ENCODE measurements around the gene KLHL22.
"Not testable (repeated sequence)": the region's sequence is repeated elsewhere in the genome, so short reads cannot be mapped to it uniquely, and the experiment has no call there.

The KLHL22 gene, protein sequence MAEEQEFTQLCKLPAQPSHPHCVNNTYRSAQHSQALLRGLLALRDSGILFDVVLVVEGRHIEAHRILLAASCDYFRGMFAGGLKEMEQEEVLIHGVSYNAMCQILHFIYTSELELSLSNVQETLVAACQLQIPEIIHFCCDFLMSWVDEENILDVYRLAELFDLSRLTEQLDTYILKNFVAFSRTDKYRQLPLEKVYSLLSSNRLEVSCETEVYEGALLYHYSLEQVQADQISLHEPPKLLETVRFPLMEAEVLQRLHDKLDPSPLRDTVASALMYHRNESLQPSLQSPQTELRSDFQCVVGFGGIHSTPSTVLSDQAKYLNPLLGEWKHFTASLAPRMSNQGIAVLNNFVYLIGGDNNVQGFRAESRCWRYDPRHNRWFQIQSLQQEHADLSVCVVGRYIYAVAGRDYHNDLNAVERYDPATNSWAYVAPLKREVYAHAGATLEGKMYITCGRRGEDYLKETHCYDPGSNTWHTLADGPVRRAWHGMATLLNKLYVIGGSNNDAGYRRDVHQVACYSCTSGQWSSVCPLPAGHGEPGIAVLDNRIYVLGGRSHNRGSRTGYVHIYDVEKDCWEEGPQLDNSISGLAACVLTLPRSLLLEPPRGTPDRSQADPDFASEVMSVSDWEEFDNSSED

DNA sequence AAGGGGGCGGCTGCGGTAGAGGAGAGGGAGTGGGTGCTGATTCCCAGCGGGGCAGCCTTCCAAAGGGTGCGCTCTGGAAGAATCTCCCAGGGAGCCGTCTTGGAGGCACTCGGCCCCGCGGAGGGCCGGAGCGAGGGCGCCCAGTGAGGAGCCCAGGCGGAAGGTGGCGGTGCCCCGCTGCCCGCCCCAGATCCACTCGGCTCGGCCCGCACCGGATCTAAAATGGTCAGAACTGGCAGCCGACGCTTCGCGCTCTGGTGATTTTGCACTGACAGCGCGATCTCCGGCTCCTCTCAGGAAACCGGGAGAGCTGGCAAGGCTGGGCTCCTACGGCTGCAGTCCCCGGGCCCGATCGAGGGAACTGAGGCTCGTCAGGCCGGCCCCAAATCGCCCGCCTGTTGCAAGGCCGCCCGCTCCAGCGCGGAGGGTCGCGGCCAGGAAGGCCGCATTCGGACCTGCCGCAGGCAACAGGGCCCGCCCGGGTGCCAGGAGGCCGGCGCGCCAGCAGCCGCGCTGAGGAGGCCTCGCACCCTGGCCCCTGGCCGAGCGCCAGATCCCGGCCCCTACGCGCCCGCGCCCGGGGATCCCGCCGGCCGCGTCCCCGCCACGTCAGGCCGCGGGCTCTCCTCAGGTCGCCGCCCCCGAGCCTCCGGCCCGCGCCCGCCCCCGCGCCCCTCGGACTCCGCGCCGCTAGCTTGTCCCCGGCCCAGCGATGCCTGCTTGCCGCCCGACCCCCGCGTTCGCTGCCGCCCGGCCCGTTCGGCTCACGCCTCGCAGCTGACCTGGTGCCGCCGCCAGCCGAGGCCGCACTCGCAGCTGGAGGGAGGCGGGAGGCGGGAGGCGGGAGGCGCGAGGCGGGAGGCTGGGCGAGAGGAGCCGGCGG is at the start of gene KLHL22:
Gene KLHL22, minus strand, starts transcription at position 818 of the 883 bp plus-strand sequence. CDS start 6,584 bp downstream, outside the sequence.
- DNase-seq (ENCODE audit: low read depth in 3 of 3): peak in 1 of 3 experiments; percentile 24

DNA sequence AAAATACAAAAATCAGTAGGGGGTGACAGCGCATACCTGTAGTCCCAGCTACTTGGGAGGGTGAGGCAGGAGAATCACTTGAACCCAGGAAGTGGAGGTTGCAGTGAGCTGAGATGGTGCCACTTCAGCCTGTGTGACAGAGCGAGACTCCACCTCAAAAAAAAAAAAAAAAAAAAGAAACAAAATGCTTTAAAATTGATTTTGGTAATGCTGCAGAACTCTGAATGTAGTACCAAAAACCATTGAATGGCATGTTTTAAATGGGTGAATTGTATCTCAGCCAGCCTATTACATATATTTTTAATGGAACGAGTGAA is 49.7 kb upstream of the KLHL22 start:
- not testable (repeated sequence) for DNase-seq (ENCODE audit: low read depth in 3 of 3)

DNA sequence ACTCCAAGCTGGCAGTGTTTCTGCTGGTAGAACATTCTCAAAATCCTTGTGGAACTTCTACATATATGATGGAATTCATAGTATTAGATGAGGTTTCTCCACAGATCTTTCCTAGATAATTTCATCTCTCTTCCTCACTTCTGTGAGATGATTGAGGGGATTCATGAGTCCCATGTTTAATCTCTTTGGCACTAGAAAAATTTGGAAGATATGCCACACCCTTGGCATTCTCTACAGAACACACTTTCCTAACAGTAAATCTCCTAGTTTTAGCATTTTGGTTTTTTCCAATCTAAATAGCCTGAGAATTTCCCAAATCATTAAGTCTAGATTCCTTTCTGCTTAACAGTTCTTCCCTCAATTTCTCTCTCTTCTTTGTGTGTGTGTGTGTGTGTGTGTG is 47.1 kb upstream of the KLHL22 start:
- DNase-seq (ENCODE audit: low read depth in 3 of 3): no peak

DNA sequence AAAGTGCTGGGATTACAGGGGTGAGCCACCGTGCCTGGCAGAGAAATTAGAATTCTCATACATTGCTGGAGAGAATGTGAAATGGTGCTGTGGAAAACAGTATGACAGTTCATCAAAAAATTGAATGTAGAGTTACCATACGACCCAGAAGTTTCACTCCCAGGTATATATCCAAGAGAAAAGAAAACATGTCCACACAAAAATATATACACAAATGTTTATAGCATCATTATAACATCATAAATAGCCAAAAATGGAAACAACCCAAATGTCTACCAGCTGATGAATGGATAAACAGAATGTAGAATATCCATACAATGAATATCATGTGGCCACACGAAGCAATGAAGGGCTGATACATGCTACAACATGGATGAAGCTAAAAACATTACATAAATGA is 46.5 kb upstream of the KLHL22 start:
- no peak for DNase-seq (ENCODE audit: low read depth in 3 of 3)

DNA sequence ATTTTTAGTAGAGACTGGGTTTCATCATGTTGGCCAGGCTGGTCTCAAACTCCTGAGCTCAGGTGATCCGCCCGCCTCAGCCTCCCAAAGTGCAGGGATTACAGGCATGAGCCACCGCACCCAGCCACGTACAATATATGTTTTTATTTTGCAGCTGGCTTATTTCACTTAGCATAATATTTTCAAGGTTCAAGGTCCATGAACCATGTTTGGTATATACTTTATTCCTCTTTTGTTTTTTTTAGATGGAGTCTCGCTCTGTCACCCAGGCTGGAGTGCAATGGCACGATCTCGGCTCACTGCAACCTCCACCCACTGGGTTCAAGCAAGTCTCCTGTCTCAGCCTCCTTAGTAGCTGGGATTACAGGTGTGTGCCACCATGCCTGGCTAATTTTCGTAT is 43.3 kb upstream of the KLHL22 start:
- DNase-seq (ENCODE audit: low read depth in 3 of 3): not testable (repeated sequence)

DNA sequence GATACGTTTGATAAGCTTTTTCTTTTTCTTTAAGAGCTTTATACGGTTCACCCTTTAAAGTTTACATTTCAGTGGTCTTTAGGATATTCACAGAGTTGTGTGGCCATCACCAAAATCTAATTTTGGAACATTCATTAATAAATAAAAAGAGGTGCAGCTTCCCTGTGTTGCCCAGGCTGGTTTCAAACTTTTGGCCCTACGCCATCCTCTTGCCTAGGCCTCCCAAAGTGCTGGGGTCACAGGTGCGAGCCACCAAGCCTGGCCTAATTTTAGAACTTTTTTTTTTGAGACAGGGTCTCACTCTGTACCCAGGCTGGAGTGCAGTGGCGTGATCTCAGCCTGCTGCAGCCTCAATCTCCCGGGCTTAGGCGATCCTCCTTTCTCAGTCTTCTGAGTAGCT is 42.4 kb upstream of the KLHL22 start:
- no peak for DNase-seq (ENCODE audit: low read depth in 3 of 3)

DNA sequence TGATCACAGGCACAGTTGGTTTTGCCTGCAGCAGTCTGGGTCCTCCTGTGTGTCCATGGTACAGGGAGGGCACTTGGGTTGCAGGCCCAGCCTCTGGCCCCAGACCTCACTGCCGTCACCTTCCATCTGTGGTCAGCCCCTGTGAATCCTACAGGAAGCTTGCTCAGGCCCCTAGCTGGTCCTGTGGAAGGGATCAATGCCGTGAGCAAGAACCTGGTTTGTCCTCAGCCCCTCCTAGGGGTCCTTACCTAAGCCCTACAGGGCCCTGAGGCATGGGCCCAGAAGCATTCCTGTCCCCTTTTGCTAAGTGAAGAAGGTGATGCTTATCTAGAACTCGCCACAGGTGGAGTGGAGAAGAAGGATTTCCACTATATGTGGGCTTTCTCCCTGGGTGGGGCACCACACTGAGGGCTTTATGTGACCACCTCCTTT is 41.7 kb upstream of the KLHL22 start:
- DNase-seq (ENCODE audit: low read depth in 3 of 3): no peak

DNA sequence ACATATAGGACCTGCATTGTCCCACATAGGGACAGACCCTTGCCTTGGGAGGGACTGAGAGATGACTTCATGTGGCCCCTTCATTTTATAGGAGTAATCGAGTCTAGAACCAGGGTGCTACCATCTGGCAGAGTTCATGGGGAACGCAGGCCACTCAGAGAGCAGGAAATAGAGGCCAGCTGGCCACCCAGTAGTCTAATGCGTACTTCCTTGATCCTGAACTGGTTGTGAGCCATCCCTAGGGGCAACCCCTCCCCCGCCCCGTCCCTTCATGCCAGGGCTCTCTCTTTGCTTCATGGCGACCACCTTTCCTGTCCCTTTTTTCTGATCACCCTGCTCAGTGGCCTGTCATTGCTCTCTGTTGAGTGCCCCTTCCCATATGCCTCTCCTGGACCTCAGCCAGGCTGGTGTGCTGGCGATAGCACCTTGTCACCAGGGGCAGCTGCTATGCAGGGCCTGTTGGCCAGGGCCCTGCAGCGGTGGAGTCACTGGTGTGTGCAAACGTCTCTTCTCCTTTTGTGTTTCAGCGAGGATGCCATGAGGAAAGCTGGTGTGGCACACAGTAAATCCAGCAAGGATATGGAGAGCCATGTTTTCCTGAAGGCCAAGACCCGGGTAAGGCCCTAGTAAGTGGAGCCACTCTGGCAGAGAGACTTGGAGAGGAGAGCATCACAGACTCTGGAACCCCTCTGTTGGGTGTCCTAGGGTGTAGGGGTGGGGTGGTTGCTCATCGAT is 41.2 kb upstream of the KLHL22 start:
- no peak for DNase-seq (ENCODE audit: low read depth in 3 of 3)

DNA sequence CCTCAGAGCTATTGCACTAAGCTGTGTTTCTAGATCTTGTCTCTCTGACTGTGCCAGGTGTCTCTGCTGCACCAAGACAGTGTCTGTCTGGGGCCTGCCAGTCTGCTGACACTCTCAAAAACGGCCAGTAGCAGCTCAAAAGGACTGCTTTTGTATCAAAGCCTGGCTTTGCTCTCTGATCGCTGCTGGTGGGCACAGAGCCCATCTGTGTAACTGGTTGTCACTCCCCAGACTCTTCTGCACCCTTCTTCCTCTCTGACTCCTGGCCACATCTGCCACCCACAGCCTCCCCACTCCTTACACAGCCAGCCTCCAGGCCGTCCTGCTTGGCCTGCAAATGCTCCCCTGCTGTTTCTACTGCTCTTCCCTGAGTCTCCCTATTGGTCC is 38.3 kb upstream of the KLHL22 start:
- no peak for DNase-seq (ENCODE audit: low read depth in 3 of 3)

DNA sequence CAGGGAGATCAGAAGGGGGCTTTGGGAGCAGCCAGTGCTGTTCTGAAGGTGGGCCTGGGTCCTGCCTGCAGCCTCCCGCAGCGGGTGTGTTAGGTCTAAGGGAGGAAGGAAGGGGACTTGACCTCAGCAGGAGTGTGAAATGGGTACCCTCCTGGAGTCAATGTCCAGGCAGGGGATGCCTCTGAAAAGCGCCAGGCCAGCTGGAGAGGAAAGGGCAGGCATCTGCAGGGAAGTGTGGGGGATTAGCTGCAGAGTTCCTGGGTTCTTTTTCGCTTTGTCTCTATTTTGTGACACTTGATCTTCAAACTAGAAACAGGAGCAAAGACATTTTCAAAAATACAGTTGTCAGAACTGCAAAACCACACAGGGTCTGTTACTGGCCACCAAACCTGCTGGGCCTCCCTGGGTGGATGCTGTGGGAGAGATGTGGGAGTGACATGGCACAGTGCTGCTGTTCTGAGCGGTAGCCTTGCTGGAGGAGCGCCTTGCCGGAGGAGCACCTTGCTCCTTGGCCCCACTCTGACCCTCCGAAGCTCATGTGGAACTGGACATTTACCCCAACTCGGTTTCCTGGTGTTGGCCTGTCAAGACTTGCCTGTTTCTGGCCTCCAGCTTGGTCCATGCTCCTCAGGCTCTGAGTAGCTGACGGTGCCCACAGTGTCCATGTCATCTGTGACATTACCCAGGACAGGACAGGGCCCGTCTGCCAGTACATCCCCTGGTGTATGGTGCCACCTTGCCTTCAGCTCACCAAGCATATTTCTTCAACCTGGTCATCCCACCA is 37.7 kb upstream of the KLHL22 start:
- no peak for DNase-seq (ENCODE audit: low read depth in 3 of 3)

DNA sequence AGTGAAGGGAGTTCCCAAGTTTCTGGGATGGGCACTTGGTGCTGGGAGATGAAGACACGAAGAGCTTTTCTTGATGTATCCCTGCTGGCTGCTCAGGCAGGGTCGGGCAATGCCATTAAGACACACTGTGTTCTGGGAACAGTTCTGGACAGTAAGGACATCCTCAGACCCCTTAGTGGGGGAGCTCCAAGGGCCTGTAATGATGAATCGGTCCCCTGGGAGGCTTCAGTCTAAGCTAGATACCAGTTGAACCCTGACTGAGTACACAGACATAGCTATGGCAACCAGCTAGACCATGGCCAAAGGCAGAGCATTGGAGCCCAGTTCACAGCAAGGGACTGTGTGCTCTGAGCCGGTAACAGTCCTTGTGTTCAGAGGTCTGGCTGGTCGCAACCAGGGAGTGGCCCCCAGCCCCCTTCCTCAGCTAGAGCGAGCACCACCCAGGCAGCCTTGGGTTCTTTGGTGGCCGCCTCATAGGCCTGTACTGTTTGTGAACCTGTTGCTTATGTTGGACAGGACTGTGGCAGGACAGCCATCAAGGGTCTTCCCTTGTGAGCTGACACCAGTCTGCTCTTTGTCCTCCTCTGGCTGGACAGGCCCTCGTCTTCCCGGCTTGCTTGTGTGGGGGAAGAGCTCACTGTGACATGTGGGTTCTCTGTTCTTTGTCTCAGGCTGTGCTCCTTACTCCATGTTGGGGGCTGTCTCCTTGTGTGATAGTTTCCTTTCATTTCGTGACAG is 36.8 kb upstream of the KLHL22 start:
- no peak for DNase-seq (ENCODE audit: low read depth in 3 of 3)

DNA sequence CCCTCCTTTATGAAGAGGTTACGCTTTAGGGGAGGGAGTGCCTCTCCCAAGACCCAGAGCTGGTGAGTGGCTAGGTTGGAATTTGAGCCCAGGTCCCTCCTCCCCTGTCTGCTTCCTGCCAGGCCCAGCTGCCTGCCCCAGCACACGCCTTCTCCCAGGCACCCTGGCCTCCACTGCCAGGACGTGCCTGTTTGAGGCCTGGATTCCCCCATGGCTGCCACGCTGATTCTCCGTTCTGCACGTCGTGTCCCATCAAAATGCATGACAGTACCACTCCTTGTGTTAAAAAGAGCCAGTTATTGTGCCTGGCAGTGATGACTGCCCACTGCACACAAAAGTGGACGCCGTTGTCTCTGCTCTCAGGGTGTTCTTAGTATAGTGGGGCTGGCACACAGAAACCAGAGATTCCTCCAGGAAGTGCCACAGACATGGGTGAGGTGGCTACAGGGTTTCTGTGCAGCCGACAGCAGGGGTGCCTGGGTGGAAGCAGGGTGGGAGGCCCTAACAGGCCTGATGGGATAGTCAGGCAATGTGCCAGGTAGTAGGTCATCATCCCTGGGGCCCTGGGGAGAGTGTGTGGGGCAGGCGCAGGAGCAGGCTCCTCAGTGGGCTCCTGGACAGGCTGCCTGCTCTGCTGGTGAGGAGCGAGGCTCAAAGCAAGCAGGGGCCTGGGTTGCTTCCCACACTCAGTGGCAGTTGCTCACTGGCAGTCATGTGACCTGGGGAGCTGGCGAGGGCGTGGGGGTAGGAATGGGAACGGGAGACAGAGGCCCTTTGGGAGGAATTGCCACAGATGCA is 36.0 kb upstream of the KLHL22 start:
- no peak for DNase-seq (ENCODE audit: low read depth in 3 of 3)

DNA sequence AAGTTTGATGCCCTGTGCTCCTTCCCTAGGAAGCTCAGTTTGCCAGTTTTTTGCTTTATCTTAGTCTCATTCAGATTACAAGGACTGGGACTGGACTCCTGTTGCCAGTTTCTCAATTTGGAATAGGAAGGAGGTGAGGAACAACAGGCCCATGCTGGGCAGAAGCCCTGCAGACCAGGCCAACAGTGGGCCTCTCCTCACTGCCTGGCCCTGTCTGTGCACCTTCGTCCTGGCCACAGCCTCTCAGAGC is 35.5 kb upstream of the KLHL22 start:
- DNase-seq (ENCODE audit: low read depth in 3 of 3): no peak

DNA sequence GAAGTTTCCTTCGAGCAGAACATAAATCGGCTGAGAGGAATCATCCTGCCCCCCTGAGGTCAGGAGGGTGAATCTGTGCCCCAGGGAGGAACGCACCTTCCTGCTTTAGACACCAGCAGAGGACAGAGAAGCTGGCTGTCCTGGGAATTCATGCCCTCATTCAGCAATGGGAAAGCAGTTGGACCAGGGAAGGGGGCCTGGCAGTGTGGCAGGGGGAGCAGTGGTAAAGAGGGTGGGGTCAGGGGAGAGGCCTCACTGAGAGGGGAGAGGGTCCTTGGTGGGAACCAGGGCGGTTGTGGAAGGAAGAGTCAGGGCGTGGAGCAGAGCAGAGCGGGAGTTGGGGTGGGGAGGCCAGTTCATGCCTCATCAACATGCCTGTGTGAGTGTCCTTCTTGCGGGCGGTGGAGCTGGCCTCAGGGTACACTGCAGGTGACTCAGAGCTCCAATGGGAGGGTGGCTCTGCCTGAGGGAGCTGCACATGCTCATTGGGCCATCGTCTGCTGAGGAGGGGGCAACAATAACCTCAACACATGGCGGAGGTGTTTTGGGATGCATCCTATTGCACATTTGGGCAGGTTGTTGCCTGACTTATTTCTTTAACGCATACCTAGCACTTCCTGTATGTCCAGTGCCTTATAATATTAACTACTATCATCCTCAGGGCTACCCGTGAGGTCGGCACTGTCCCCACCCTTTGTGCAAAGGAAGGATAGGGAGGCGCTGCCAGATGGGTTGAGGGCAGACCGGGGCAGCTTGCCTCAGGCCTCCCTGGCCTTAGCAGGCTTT is 35.0 kb upstream of the KLHL22 start:
- no peak for DNase-seq (ENCODE audit: low read depth in 3 of 3)

DNA sequence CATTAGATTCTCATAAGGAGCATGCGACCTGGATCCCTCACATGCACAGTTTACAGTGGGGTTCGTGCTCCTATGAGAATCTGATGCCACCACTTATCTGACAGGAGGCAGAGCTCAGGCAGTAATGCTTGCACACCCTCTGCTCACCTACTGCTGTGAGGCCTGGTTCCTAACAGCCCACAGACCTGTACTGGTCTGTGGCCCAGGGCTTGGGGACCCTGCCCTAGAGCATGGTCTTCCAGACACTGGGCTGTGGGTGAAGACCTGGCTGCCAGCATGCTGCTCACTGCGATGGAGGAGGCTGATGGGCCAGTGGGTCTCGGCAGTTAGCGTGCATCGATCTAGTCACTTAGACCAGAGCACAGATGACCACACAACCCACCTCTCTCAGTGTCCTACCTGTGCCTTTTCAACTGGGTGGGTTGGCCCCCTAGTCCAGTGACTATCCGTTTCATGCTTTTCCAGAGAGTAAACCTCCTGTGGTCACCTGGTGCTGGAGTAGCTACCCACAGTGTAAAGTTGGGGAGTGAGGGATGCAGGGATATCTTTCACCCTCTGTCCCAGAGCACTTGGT is 32.9 kb upstream of the KLHL22 start:
- no peak for DNase-seq (ENCODE audit: low read depth in 3 of 3)

DNA sequence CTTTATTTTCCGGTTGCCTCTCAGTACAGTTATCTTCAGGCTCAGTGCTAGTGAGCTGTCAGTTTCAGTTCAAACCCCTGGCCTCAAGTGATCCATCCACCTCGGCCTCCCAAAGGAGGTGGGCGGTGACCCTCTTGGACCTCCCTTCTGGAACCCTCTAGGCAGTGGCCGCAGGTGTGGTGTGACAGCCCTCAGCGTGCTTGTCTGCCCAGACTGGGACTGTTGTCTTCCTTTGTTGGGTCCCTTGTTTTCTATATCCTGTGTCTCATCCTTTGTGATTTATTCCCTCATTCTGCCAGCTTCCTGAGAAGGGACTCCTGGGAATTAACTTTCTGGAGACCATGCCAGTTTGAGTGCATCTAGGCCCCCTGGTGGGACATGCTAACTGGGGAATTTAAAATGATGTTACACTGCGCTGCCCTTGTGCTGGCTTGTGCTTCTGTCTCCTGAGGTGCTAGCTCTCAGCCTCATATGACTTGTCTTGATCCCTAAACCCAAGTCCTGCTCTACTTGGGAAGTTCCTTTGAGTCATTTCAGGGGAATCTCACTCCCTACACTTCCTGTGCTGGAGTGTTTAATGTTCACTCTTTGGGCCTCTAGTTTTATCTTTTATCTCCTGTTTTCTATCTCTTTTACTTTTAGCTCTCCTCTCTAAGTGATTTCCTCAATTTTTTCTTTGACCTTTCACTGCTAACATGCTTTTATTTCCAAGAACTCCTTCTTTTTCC is 31.2 kb upstream of the KLHL22 start:
- DNase-seq (ENCODE audit: low read depth in 3 of 3): no peak

DNA sequence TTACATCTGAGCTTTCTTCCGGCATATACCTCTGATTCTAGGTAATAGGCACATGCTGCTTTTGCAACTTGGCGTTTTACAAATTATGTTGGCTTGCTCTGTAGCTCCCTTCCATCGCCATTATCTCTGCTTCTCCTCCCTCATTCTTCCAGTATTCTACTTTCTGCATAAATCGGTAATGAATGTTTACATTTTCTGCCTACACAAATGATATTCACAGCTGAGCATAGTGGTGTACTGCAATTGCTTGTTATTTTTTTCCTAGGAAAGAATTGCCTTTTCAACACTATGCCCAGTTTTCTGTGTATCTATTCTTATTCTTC is 30.7 kb upstream of the KLHL22 start:
- no peak for DNase-seq (ENCODE audit: low read depth in 3 of 3)

DNA sequence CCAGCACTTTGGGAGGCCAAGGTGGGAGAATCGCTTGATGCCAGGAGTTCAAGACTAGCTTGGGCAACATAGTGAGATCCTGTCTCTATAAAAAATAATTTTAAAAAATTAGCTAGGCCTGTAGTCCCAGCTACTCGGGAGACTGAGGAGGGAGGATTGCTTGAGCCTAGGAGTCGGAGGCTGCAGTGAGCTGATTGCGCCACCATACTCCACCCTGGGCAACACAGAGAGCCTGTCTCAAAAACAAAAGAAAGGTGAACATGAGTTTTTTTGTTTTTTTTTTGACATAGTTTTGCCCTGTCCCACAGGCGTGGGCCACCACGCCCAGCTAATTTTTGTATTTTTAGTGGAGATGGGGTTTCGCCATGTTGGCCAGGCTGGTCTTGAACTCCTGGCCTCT is 29.5 kb upstream of the KLHL22 start:
- DNase-seq (ENCODE audit: low read depth in 3 of 3): no peak

All from stimulated activated CD4-positive, alpha-beta T cell treated with anti-CD3 and anti-CD28 coated beads, TNF-alpha, amount 100 ng/mL, for 24 hours (primary cell).